NCI-H2196 (cell line): ENCODE results near the gene SMAD3.
"Not testable (repeated sequence)": the region's sequence is repeated elsewhere in the genome, so short reads cannot be mapped to it uniquely, and the experiment has no call there.

Experiments used
- DNase-seq: peaks from one replicate; lab custom pipeline; 2025; ENCODE audit not compliant: unreplicated experiment; lab: John Stamatoyannopoulos, UW

The SMAD3 gene

DNA sequence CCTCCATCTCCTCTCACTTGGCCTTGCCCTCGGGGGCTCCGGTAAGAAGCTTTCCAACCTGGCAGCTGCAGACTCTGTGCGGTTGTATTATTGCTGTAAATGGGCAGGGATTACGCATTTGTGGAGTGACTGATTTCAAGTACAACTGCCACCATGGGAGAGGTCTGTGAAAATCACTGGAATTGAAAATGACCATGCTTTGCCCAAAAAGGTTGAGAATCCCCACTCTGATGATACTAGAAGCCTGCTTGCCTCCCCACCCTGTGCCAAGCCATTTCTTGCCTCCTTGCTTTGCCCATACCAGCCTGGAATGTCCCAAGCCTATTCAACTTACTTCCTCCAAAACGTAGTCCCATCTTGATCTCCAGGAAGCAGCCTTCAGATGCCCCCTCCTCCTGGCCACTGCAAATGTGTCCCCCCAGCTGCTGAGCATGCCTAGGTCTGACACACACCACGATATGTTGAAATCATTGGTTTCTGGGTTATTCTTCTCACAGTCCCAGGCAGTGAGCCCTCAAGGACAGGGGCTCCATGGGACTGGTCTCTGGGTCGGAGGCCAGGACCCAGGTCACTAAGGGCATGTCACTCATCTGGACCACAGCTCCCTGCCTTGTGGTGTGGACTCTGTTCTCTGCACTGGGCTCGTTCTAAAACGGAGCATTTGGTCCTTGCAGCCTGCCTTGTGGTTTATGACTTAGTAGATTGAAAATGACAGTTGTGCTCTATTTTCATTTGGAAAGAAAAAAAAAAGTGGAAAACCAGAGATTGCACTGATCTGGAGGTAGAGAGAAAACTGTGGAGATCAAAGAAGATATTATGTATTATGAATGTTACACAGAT lies 42.9 kb downstream of the SMAD3 start:
- DNase-seq: no peak

DNA sequence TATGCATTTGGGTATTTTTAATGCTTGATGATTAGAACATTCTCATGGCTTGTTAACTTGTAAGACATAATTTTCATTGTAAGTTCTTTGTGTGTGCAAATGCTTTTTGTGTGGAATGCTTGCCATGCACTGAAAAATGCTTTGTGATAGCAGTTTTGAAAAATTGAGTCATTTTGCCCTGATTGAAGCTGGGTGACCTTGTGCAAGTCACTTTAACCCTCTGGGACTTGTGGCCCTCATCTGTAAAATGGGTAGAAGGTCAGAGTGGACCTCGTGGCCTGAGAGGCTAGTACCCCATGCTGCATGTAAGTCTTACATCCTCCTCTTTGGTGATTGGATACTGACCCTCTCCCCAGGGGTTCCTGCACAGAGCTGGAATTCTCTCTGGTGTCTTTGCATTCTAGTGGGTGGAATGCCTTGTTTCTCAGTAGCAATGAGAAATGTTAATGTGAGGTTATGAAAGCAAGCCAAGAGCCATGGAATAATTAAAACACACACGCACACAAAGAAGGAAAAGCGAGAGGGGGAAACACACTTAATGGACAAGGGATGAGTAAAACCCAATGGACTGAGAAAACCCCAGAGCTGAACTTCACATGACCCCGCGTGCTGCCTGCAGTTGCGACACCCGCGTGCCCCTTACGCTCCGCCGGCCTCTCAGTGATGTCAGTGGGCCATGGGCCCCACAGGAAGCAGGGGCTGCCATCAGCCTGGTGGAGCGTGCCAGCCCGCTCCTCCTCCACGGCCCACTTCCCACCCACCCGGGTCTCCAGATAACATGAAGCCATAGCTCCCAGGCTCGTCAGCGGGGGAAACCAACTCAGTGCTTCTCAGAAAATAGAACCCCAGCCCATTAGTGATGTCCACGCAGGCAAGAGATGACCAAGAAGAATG lies 44.0 kb downstream of the SMAD3 start:
- no peak for DNase-seq

DNA sequence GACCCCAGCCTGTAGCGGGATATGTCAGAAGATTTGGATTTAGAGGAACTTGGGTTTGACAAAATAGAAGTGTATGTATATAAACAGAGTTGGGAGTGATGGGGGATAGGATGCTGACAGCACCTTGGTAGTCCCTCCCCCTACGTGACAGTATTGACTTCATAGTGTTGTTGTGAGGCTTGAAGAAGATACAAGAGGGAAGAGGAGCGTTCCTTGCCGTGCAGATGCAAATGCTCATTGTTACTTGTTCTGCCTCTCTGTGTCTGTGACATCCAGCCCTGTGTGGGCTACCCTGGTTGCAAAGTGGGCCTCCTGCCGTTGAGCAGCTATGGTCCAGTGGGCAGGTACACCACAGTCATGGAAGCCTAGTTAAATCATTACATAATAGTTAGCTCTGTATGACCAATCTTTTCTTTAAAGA lies 45.0 kb downstream of the SMAD3 start:
- DNase-seq: no peak

DNA sequence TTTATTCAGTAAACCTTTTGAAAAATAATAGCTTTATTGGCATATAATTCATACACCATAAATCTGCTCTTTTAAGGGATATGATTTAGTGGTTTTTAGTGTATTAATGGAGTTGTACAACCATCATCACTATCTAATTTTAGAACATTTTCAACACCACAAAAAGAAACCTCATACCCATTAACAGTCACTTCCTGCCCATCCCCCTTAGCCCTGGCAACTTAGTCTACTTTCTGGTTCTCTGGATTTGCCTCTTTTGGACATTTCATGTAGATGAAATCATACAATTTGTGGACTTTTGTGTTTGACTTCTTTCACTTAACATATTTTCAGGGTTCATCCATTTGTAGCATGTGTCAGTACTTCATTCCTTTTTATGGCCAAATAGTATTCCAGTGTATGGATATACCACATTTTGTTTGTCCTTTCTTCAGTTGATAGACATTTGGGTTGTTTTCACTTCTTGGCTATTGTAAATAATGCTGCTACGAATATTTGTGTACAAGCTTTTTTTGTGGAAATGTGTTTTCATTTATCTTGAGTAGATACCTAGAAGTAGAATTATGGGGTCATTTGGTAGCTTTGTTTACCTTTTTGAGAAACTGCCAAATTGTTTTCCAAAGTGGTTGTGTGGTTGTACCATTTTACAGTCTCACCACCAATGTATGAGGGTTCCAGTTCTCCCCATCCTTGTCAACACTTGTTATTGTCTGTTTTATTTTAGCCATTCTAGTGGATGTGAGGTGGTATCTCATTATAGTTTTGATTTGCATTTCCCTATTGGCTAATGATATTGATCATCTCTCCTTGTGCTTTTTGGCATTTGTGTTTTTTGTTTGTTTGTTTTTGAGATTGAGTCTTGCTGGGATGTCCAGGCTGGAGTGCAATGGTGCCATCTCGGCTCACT lies 45.8 kb downstream of the SMAD3 start:
- no peak for DNase-seq

DNA sequence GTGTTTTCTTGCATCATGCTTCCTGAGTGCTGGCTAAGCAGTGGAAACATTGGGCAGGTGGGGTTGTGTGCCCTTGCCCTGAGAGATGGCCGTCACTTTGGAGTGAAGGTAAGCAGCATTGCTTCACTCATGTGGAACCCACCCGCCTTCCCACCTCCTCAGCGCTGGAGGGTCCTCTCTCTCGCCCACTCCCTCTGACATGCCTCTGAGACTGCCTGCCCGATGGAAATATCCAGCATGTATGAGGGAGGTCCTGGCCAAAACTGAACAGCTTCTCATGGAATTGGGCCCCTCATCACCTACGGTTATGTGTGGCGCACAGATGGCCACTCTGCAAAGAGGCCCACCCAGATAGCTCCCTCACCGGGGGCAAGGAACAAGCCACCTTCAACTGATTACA lies 48.6 kb downstream of the SMAD3 start:
- no peak for DNase-seq

DNA sequence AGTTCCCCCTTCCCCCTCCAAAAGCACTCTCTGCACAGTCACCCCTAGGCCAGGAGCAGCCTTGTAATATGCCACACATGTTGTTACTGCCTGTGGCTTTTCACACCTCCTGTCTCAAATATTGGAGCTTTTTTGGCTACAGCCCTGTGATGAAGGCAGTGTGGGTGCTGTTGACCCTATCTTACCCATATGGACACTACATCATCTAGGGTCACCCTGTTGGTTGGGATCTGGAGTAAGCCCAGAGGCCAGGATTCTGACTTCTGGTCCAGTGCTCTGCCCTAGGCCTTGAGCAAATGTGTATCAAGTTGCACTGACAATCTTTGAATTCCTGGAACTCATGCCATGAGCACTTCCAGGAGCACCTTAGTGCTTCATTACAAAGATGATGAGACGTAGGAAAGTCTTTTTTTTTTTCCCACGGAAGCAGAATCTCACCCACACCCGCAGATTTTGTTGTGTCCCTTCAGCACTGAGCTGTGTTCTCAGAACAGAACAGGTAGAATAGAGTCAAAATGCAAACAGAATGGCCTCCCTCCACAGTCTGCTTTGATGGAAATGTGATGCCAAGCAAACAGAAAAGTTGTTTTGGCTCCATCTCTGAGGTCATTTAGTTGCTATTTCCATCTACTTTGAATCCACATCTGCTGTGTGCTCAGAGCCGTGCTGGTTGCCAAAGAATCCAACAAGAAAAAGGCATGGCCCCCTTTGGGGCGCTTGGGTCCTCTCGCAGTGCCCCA lies 49.6 kb downstream of the SMAD3 start:
- DNase-seq: peak; percentile 39

DNA sequence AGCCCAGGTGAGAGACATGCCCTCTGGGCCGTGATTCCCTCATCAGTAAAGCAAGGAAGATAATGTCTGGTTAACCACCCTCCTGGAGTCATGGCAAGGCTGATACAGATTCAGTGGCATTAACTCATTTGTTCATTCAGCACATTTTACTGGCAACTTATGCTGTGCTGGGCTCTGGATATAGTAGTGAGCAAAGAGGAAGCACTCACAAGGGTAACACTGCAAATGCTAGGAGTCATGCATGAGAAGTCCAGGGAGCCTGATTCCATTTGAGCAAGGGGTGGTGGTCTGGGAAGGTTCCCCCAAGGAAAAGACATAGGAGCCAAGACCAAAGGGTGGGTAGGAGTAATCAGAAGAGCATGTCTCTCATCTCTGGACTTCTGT lies 50.2 kb downstream of the SMAD3 start:
- no peak for DNase-seq

DNA sequence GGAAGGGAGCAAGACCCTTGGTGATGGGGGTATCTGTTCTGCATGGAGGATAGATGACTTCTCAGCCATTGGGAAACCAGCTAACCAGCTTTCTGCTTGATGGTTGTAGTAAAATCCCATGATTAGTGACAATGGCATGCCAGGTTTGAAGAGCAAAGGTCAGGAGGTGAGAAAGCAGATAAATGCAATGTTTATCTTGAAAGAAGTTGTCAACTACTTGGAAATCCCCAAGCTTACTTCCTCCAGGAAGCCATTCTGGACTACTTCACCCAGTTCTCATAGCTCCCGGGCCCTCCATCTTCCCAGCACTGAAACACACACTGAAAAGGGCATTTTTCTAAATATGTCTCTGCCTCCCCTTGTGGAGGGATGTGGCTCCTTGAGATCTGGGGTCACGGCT lies 51.3 kb downstream of the SMAD3 start:
- no peak for DNase-seq

DNA sequence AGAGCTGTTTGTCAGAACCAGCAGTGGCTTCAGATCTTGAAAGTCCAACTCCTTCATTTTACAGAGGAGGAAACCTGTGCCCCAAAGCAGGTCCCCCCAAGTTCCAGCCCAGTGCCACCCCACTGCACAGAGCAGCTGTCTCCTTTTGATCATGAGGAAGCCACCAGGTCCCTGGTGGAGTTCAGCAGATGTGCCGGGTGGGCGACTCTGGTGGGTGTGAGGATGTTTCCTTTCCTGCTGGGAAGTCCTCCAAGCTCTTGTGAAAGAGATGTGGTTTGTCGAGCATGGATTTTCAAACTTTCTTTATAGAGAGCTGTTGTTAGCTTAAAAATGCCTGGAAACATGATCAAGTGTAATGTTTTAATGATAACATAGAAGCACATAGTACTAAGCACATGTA lies 52.0 kb downstream of the SMAD3 start:
- DNase-seq: no peak

DNA sequence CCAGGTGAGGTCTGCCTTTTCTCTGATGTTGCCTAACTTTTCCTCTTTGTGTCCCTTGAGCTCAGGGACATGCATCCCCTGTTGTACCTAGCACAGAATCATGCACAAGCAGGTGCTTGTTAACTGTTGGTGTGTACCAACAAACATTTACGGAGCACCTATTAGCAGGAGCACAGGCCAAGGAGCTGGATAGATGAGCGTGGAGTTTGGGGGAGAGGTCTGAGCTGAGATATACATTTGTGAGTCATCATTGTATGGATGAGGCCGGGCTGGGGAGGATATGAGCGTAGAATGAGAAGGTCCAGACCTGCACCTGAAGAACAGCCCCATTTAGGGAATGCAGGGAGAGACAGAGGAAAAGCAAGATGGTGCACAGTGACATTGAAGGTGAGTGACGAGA lies 53.4 kb downstream of the SMAD3 start:
- no peak for DNase-seq

DNA sequence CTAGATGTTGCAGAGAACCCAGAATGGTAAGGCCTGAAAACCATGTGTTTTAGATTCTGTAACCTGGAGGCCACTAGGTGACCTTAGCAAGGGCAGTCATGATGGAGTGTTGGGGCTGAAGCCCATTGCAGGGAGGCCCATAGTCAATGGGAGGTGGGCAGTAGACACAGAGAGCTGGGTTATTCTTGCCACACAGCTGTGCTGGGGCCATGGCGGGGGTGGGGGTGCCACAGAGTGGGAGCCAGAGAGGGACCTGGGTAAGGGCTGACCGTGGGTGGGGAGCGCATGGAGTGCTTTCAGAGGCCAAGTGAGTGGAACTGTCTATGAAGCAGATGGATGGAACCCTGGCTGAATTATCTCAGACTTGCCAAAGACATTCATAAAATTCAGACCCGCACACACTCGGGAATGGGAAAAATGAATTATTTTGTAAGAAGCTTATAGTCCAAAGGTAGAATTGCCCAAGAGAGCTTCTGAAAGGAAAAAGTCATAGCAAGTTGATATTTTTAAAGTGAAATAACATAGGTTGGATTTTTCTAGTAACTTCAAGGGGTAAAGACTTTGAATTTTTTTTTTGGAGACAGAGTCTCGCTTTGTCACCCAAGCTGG lies 53.9 kb downstream of the SMAD3 start:
- DNase-seq: no peak

DNA sequence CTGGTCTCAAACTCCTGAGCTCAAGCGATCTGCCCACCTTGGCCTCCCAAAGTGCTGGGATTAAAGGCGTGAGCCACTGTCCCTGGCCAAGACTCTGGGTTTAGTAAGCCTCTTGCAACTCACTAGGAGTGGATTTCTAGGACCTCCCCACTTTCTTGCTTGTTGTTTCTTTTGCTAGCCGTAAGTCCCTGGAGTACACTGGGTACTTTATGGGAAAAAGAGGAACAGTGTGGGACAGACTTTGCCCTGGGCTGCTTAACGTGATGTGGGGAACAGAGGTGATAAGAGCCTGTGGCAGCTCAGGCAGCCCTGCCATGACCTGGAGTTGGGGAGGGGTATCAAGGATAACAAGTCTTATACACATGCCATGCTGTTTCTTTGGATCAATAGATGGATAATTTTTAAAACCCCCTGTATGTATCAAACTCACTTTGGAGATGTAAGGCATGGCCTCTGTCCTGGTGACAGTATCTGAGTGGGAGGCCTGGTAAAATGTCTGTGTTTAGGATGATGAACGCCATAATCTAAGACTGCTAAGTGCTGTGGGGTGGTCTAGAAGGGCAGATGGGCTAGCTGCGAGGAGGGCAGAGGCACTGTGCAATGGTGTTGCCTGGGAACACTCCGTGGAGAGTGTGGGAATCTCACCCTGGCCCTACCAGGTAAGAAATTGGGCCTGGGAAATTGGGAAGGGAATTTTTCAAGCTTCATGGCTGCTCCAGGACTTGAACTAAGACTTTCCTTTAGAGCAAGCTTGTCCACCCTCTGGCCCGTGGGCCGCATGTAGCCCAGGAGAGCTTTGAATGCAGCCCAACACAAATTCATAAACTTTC lies 54.8 kb downstream of the SMAD3 start:
- DNase-seq: no peak

DNA sequence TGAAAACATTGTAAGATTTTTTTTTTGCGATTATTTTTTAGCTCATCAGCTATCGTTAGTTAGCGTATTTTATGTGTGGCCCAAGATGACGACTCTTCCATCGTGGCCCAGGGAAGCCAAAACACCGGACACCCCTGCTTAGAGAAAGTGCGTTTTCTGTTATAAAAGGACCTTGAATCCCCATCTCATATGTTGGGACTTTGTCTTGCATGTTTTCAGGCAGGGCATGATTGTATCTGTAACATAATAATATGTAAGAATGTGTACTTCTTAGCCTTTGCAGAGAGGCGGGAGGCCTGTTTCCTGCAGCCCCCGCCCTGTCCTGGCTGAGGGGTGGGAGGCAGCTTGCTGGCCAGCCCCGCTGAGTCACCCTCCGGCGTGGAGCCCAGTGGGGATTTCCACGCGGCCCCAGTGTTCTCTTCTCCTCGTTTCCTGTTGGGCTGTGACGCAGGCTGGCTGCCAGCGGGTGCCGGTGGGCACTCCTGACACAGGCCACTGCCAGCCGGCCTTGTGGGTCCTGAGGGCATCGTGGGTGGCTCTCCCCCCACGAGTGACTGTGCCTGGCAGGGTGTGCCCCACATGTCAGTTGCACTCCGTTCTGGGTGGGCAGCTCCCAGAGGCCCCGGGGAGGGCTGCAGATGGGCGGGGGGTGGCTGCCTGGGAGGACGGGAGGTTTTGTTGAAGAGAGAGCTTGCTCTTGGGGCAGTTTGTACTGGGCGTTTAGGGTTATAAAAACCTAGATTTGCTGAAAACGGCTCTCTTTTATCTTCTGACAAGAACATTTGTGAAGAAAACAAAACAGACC lies 55.6 kb downstream of the SMAD3 start:
- DNase-seq: no peak

DNA sequence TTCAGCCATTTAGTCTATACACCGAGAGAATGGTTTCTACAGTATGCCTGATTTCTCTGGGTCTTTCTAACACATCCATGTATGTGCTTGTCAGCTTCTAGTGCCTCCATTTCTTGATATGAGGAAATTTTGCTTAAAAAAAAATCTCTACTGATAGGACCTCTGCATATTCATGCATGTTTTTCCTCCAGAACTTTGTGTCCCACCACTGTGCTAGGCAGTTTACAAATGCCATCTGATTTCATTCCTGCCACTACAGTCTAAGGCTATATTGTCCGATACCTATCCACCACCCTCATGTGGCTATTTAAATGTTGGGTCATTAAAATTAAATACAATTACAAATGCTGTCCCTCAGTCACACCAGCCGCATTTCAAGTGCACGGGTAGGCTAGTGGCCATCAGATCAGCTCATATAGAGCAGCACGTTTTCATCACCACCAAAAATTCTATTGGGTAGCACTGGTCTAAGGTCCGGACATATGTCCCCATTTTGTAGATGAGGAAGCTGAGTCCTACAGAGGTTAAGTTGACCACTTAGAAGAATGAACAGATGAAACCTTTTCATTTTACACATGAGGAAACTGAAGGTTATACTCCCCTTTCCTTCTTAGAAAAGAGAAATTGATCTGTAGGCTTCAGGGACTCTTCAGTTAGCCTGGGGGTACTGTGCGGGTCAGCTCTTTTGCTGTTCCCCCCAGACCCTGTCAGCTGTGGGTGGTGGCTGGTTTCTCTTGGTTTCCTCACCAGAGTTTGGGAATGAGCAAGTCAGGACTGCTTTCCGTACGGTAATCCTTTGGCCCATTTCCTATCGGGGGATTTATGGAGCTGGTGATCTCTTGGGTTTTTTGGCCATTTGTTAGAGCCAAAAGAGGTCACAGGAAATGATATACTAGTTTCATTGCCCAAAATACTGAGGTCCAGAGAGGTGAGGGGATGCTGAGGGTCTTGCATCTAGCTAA lies 56.5 kb downstream of the SMAD3 start:
- DNase-seq: no peak

DNA sequence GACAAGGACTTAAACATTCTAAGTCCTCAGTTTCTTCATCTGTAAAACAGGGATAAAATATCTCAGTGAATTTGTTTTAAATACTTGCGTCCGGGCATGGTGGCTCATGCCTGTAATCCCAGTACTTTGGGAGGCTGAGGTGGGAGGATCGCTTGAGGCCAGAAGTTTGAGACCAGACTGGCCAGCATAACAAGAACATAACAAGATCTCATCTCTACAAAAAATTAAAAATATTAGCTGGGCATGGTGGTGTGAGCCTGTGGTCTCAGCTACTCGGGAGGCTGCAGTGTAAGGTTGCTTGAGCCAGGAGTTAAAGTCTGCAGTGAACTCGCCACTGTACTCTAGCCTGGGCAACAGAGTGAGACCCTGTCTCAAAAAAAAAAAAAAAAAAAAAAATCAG lies 57.4 kb downstream of the SMAD3 start:
- DNase-seq: not testable (repeated sequence)

DNA sequence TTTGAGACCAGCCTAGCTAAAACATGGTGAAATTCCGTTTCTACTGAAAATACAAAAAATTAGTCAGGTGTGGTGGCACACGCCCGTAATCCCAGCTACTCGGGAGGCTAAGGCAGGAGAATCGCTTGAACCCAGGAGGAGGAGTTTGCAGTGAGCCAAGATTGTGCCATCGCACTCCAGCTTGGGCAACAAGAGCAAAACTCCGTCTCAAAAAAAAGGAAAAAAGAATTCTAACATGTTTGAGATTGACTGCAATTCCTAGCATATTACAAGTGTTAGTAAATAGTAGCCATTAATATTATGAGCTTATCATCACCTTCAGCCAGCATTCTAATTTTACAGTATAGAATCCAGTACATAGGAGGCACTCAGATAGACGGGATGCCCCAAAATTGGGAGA lies 57.9 kb downstream of the SMAD3 start:
- not testable (repeated sequence) for DNase-seq

DNA sequence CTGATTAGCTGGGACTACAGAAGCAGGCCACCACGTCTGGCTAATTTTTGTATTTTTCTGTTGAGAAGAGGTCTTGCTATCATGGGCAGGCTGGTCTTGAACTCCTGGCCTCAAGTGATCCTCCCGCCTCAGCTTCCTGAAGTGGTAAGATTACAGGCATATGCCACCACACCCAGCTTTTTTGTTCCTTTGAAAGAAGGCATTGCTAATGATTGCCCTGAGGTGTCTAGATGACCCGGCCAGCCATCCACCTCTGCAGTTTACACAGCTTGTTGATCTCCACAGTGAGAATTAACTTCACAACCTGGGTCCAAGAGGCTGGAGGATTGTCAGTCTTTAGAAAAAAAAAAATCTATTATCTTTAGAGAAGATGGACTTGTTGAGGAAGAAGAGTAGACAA lies 58.7 kb downstream of the SMAD3 start:
- no peak for DNase-seq
